ENCODE results near the gene TRAPPC10.

DNA sequence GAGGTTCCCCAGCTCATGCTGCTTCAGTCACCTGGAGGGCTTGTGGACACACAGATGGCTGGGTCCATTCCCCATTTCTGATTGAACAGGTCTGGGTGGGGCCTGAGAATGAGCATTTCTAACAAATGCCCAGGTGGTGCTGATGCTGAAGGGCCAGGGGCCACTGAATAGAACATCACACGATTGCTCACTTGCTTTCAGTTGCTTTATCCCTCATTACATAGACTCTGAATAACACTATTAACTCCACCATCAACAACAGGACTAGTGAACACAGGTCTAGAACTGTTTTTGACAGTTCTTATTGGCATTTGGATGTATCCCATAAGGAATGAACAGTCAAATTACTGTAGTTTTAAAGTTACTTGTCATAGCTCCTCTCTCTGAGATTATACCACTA is 12.1 kb downstream of the TRAPPC10 start:
- TF ChIP-seq CTCF (IDR thresholded peaks at IDR 0.05): no peak
- TF ChIP-seq, protein P1, sequence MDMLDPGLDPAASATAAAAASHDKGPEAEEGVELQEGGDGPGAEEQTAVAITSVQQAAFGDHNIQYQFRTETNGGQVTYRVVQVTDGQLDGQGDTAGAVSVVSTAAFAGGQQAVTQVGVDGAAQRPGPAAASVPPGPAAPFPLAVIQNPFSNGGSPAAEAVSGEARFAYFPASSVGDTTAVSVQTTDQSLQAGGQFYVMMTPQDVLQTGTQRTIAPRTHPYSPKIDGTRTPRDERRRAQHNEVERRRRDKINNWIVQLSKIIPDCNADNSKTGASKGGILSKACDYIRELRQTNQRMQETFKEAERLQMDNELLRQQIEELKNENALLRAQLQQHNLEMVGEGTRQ (IDR thresholded peaks at IDR 0.05; ENCODE audit: borderline replicate concordance, low read depth, low read length): no peak
- no peak for TF ChIP-seq REST (IDR thresholded peaks at IDR 0.05; ENCODE audit: low read depth, low read length)
- TF ChIP-seq SIN3A (IDR thresholded peaks at IDR 0.05; ENCODE audit: borderline replicate concordance, low read depth, low read length): no peak
- TF ChIP-seq USF1 (IDR thresholded peaks at IDR 0.05; ENCODE audit: borderline replicate concordance, low read depth): no peak
- no peak for TF ChIP-seq JUND (IDR thresholded peaks at IDR 0.05)
- TF ChIP-seq ZBTB33 (IDR thresholded peaks at IDR 0.05; ENCODE audit: borderline replicate concordance, low read depth): no peak
- no peak for TF ChIP-seq YY1 (IDR thresholded peaks at IDR 0.05; ENCODE audit: low read depth)
- TF ChIP-seq NFIC (IDR thresholded peaks at IDR 0.05; ENCODE audit: borderline replicate concordance): no peak
- no peak for TF ChIP-seq EP300 (IDR thresholded peaks at IDR 0.05; ENCODE audit: borderline replicate concordance in 1 of 2, low read depth in 1 of 2, low read length in 1 of 2)
- TF ChIP-seq MXI1 (IDR thresholded peaks at IDR 0.05; ENCODE audit: low read depth, low read length): no peak
- TF ChIP-seq FOXM1 (IDR thresholded peaks at IDR 0.05; ENCODE audit: low read depth): no peak
